IMR-90 (cell line): ENCODE results near the gene ADAMTS9. TPM values are rescaled to one million over a fixed set of nuclear protein-coding genes. Genes with fewer than 3 reads are reported as not detected.

ENCODE experiments used
- ATAC-seq: fragments of 200-7000 bp; cut with Tn5 transposase; 2 replicates; pipeline ENCODE4 v1.9.1; 2020; ENCODE audit warnings: low read depth, mild to moderate bottlenecking, moderate library complexity
- BruUV-seq: library from RNA; stranded (reverse); fragments of 400-500 nt; replicated peaks from 2 replicates; lab custom pipeline; 2021; lab: Mats Ljungman, UMichigan
- CTCF ChIA-PET: fragments of 300-600 bp; formaldehyde crosslinking; extraction: SDS; loops from one replicate; lab custom pipeline; 2021; ENCODE audit warnings: antibody characterized with exemption; lab: Yijun Ruan, JAX
- POLR2A ChIA-PET: fragments of 300-600 bp; sonication (Branson Sonifier 250); formaldehyde crosslinking; loops from one replicate; lab custom pipeline; 2022; ENCODE audit warnings: antibody characterized with exemption; ENCODE audit not compliant: unreplicated experiment; lab: Charles Lee
- DNase-seq: peaks from one replicate; pipeline ENCODE4 v3.0.0; 2013
- H2AFZ ChIP-seq: replicated peaks from 2 replicates; pipeline ENCODE3; 2013; ENCODE audit warnings: low read length, mild to moderate bottlenecking; ENCODE audit not compliant: poor library complexity
- H2AK5ac ChIP-seq: 2 replicates; pipeline ENCODE4 v1.6.1; 2013; ENCODE audit warnings: low read depth, low read length, inconsistent platforms
- H2AK9ac ChIP-seq: replicated peaks from 2 replicates; pipeline ENCODE3; 2013; ENCODE audit warnings: mild to moderate bottlenecking, low read depth, low read length, moderate library complexity; ENCODE audit not compliant: poor library complexity
- H2BK120ac ChIP-seq: 2 replicates; pipeline ENCODE4 v1.6.1; 2013; ENCODE audit warnings: low read depth, low read length, inconsistent platforms
- H2BK15ac ChIP-seq: 3 replicates; pipeline ENCODE4 v1.6.1; 2013; ENCODE audit warnings: low read depth, low read length, inconsistent platforms
- H2BK20ac ChIP-seq: 2 replicates; pipeline ENCODE4 v1.6.1; 2013; ENCODE audit warnings: low read depth, mild to moderate bottlenecking, inconsistent platforms, low read length, moderate library complexity
- H2BK5ac ChIP-seq: 2 replicates; pipeline ENCODE4 v1.6.1; 2013; ENCODE audit warnings: mild to moderate bottlenecking, low read depth, low read length, inconsistent platforms; ENCODE audit not compliant: poor library complexity, severe bottlenecking
- H3K14ac ChIP-seq: replicated peaks from 2 replicates; pipeline ENCODE4 v1.6.1; 2013; ENCODE audit warnings: low read depth, low read length, inconsistent platforms
- H3K18ac ChIP-seq: 2 replicates; pipeline ENCODE4 v1.6.1; 2013; ENCODE audit warnings: low read depth, low read length, control low read depth
- H3K23ac ChIP-seq: 2 replicates; pipeline ENCODE4 v1.6.1; 2013; ENCODE audit warnings: low read depth, low read length, inconsistent platforms
- H3K27ac ChIP-seq: 2 replicates; pipeline ENCODE4 v1.5.1; 2013; ENCODE audit warnings: mild to moderate bottlenecking, control low read depth, low read length; ENCODE audit not compliant: insufficient read depth
- H3K27me3 ChIP-seq: 2 replicates; pipeline ENCODE4 v1.6.1; 2013; ENCODE audit warnings: low read length; ENCODE audit not compliant: control insufficient read depth, insufficient read depth
- H3K36me3 ChIP-seq: 2 replicates; pipeline ENCODE4 v1.6.1; 2013; ENCODE audit warnings: low read length, mixed read lengths; ENCODE audit not compliant: control insufficient read depth, insufficient read depth
- H3K4ac ChIP-seq: 2 replicates; pipeline ENCODE4 v1.6.1; 2013; ENCODE audit warnings: low read depth, low read length, inconsistent platforms
- H3K4me1 ChIP-seq: 2 replicates; pipeline ENCODE4 v1.6.1; 2013; ENCODE audit warnings: low read length, mixed read lengths; ENCODE audit not compliant: control insufficient read depth, insufficient read depth
- H3K4me2 ChIP-seq: 2 replicates; pipeline ENCODE4 v1.6.1; 2013; ENCODE audit warnings: low read depth, mild to moderate bottlenecking, control low read depth, low read length, moderate library complexity
- H3K4me3 ChIP-seq: 2 replicates; pipeline ENCODE4 v1.5.1; 2013; ENCODE audit warnings: low read depth, mild to moderate bottlenecking, control low read depth, low read length, moderate library complexity; ENCODE audit not compliant: insufficient read depth
- H3K56ac ChIP-seq: 2 replicates; pipeline ENCODE4 v1.6.1; 2013; ENCODE audit warnings: low read length, inconsistent platforms; ENCODE audit not compliant: insufficient read depth; ENCODE audit errors: extremely low read depth
- H3K79me1 ChIP-seq, 2 experiments: 2 replicates each; pipeline ENCODE4 v1.6.1; 2013; ENCODE audit warnings: low read length in 2 of 2, inconsistent platforms in 1 of 2, low read depth in 1 of 2
- H3K9ac ChIP-seq: 2 replicates; pipeline ENCODE4 v1.6.1; 2013; ENCODE audit warnings: low read depth, low read length, control low read depth
- H3K9me1 ChIP-seq: 2 replicates; pipeline ENCODE4 v1.6.1; 2013; ENCODE audit warnings: low read length, inconsistent platforms; ENCODE audit not compliant: insufficient read depth
- H3K9me3 ChIP-seq: 2 replicates; pipeline ENCODE4 v1.6.1; 2013; ENCODE audit warnings: low read length; ENCODE audit not compliant: control insufficient read depth, insufficient read depth
- H4K20me1 ChIP-seq: 2 replicates; pipeline ENCODE4 v1.6.1; 2013; ENCODE audit warnings: low read length, inconsistent platforms; ENCODE audit not compliant: insufficient read depth
- H4K5ac ChIP-seq: 2 replicates; pipeline ENCODE4 v1.6.1; 2013; ENCODE audit warnings: mild to moderate bottlenecking, low read depth, low read length, control low read depth
- H4K8ac ChIP-seq, 2 experiments: 2 replicates each; pipeline ENCODE4 v1.6.1; 2013; ENCODE audit warnings: low read depth in 2 of 2, low read length in 2 of 2, control low read depth in 1 of 2, inconsistent platforms in 1 of 2
- H4K91ac ChIP-seq: 2 replicates; pipeline ENCODE4 v1.6.1; 2013; ENCODE audit warnings: low read depth, low read length, inconsistent platforms; ENCODE audit not compliant: insufficient read depth
- CTCF ChIP-seq: conservative IDR thresholded peaks from 2 replicates; pipeline ENCODE4 v1.5.1; 2012; ENCODE audit warnings: mild to moderate bottlenecking, low read depth, low read length, improper control_type of control experiment
- FOS ChIP-seq: fragments of 150-350 bp; IDR thresholded peaks from 2 replicates; pipeline ENCODE4 v1.6.1; 2016; ENCODE audit warnings: low read depth, low read length
- MXI1 ChIP-seq: IDR thresholded peaks from 2 replicates; pipeline ENCODE4 v1.6.1; 2012; ENCODE audit warnings: low read depth, mild to moderate bottlenecking, low read length, moderate library complexity, borderline replicate concordance
- NFE2L2 ChIP-seq: fragments of 150-350 bp; IDR thresholded peaks from 2 replicates; pipeline ENCODE4 v1.6.1; 2016; ENCODE audit warnings: low read depth, mild to moderate bottlenecking, low read length
- USF2 ChIP-seq: fragments of 150-350 bp; IDR thresholded peaks from 2 replicates; pipeline ENCODE4 v1.6.1; 2017; ENCODE audit warnings: mild to moderate bottlenecking, antibody characterized with exemption, low read length, low read depth
- WGBS, 2 experiments: methylation state at CpG; one replicate each; pipeline versions ENCODE4 v1.1.5 to v1.1.7; 2013; ENCODE audit warnings: missing lambda C conversion rate in 2 of 2; ENCODE audit not compliant: insufficient read length in 1 of 2; ENCODE audit errors: extremely low coverage in 2 of 2; 5-methylcytosine and 5-hydroxymethylcytosine counted together
- dilution Hi-C: fragments of 300-500 bp; cut with HindIII; formaldehyde crosslinking; loops from one replicate; pipeline ENCODE4 v1.14.3; 2018; ENCODE audit warnings: low sequenced_read_pairs; ENCODE audit not compliant: unreplicated experiment
- in situ Hi-C: fragments of 300-500 bp; cut with MboI; formaldehyde crosslinking; loops from 3 replicates; pipeline ENCODE4 v1.14.3; 2019; ENCODE audit warnings: low sequenced_read_pairs, inconsistent platforms, mixed read lengths
- intact Hi-C: fragments of 100-400 bp; cut with micrococcal nuclease; formaldehyde crosslinking; loops from 2 replicates; pipeline ENCODE4 v1.10.0; 2022
- polyA plus RNA-seq, 3 experiments: library from polyadenylated mRNA; depleted of rRNA; stranded (reverse); fragments of >200 nt; gene quantifications; 2 replicates each; pipeline ENCODE4 v1.2.3, GENCODE V29; 2012; ENCODE audit warnings: low replicate concordance in 1 of 3
- total RNA-seq: library from RNA; depleted of rRNA; stranded (reverse); fragments of >200 nt; gene quantifications from 2 replicates; pipeline ENCODE4 v1.2.3, GENCODE V29; 2012
- TF ChIP-seq, protein P1 (sequence below): fragments of 150-350 bp; IDR thresholded peaks from 2 replicates; pipeline ENCODE4 v1.6.1; 2016; ENCODE audit warnings: low read depth, mild to moderate bottlenecking, low read length, moderate library complexity, borderline replicate concordance

ADAMTS9 gene
- total and polyA plus RNA-seq, 2 of the 4 experiments (the other 2 are of a cell fraction) = 0.55 to 1.1 TPM

DNA sequence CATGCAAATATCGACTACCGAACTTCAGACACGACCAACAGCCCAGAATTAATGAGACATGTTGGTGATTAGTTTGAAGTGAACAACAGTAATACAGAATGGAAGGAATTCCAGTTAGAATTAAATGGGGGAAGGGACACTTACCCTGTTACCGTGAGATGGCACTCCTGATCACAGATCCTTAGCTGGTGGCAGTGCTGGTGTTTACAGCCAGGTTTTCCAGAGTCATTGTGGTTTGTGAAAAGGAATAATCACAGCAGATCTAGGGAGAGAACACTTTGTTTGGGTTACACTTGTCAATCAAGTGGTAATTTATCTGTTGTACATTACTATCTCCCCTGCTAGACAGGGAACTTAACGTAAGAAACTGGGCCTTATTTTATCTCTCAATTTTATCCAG is 217.4 kb downstream of the ADAMTS9 start:
- H3K18ac ChIP-seq = no peak overlapping the region
- WGBS, 2 experiments = no CpG with 5 or more reads among the region's 5 CpGs
- H3K9ac ChIP-seq = no peak overlapping the region
- no peak overlapping the region for H2BK15ac ChIP-seq
- H3K36me3 ChIP-seq = no peaks in the 10 kb centered on the region
- CTCF ChIA-PET = no interaction called here
- dilution Hi-C loops = loop anchor here (25.0 kb wide), 1 partner anchor 433 kb away; no protein-coding TSS in a partner anchor
- no peak overlapping the region for H3K23ac ChIP-seq
- TF ChIP-seq USF2 (no peak), FOS (no peak), MXI1 (no peak), CTCF (no peak), NFE2L2 (no peak)
- TF ChIP-seq, protein P1, sequence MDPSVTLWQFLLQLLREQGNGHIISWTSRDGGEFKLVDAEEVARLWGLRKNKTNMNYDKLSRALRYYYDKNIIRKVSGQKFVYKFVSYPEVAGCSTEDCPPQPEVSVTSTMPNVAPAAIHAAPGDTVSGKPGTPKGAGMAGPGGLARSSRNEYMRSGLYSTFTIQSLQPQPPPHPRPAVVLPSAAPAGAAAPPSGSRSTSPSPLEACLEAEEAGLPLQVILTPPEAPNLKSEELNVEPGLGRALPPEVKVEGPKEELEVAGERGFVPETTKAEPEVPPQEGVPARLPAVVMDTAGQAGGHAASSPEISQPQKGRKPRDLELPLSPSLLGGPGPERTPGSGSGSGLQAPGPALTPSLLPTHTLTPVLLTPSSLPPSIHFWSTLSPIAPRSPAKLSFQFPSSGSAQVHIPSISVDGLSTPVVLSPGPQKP = no peak
- in situ Hi-C loops = no loop called here
- ATAC-seq = no peak
- H2BK5ac ChIP-seq = no peak overlapping the region
- peaks cover 1% of the 10 kb centered on the region; the same call in 1 of the 2 replicates for H3K9me1 ChIP-seq
- no peak overlapping the region for H4K91ac ChIP-seq
- H3K27ac ChIP-seq = no peak overlapping the region
- H3K4me3 ChIP-seq = no peak overlapping the region
- intact Hi-C loops = no loop called here
- H3K4ac ChIP-seq = no peak overlapping the region
- no peaks in the 10 kb centered on the region for H4K20me1 ChIP-seq
- H2AK9ac ChIP-seq = no peak overlapping the region
- H4K5ac ChIP-seq = no peak overlapping the region
- no peak for DNase-seq
- H2AFZ ChIP-seq = no peak overlapping the region
- no peak overlapping the region for H2BK120ac ChIP-seq
- no peaks in the 10 kb centered on the region for H3K79me1 ChIP-seq
- no peak overlapping the region for H2BK20ac ChIP-seq
- H3K27me3 ChIP-seq = no peaks in the 10 kb centered on the region; the same call in 1 of the 2 replicates
- POLR2A ChIA-PET = no interaction called here
- no TSS peak for BruUV-seq
- no peaks in the 10 kb centered on the region for H3K4me1 ChIP-seq
- H3K14ac ChIP-seq = no peak overlapping the region
- no peak overlapping the region for H2AK5ac ChIP-seq
- no peak overlapping the region for H4K8ac ChIP-seq
- no peak overlapping the region for H3K4me2 ChIP-seq
- no peaks in the 10 kb centered on the region for H3K9me3 ChIP-seq
- H3K56ac ChIP-seq = no peak overlapping the region
